Skeletal muscle tissue (tissue), 4 donors: Measurements from ENCODE around the gene RCHY1. TPM values are rescaled to one million over a fixed set of nuclear protein-coding genes. Genes with fewer than 3 reads are reported as not detected.

ENCODE experiments used
- H3K27ac ChIP-seq: one replicate; pipeline ENCODE4 v1.7.0; 2013; ENCODE audit warnings: mild to moderate bottlenecking, low read depth, low read length, inconsistent platforms
- H3K27me3 ChIP-seq, 3 donors: one replicate each; pipeline ENCODE4 v1.7.0; 2013; ENCODE audit warnings: low read length in 3 of 3; ENCODE audit not compliant: control insufficient read depth in 3 of 3, insufficient read depth in 3 of 3
- H3K36me3 ChIP-seq, 3 donors: one replicate each; pipeline ENCODE4 v1.7.0; 2013; ENCODE audit warnings: low read length in 3 of 3; ENCODE audit not compliant: control insufficient read depth in 3 of 3, insufficient read depth in 3 of 3
- H3K4me1 ChIP-seq, 3 donors: one replicate each; pipeline ENCODE4 v1.7.0; 2013; ENCODE audit warnings: low read length in 3 of 3, mild to moderate bottlenecking in 3 of 3; ENCODE audit not compliant: control insufficient read depth in 3 of 3, insufficient read depth in 3 of 3
- H3K4me3 ChIP-seq, 3 donors: one replicate each; pipeline ENCODE4 v1.7.0; 2013; ENCODE audit warnings: low read length in 3 of 3
- H3K9ac ChIP-seq, 3 donors: one replicate each; pipeline ENCODE4 v1.7.0; 2013; ENCODE audit warnings: low read length in 3 of 3, mild to moderate bottlenecking in 3 of 3, moderate library complexity in 2 of 3, low read depth in 1 of 3
- H3K9me3 ChIP-seq, 3 donors: one replicate each; pipeline ENCODE4 v1.7.0; 2013; ENCODE audit warnings: low read length in 3 of 3; ENCODE audit not compliant: control insufficient read depth in 3 of 3
- total RNA-seq: library from RNA; depleted of rRNA; stranded (reverse); fragments of >200 nt; gene quantifications from one replicate; pipeline ENCODE4 v1.2.3, GENCODE V29; 2014
- donor health status: Osteomylitis.

Gene RCHY1
- 25.1 TPM for total RNA-seq

DNA sequence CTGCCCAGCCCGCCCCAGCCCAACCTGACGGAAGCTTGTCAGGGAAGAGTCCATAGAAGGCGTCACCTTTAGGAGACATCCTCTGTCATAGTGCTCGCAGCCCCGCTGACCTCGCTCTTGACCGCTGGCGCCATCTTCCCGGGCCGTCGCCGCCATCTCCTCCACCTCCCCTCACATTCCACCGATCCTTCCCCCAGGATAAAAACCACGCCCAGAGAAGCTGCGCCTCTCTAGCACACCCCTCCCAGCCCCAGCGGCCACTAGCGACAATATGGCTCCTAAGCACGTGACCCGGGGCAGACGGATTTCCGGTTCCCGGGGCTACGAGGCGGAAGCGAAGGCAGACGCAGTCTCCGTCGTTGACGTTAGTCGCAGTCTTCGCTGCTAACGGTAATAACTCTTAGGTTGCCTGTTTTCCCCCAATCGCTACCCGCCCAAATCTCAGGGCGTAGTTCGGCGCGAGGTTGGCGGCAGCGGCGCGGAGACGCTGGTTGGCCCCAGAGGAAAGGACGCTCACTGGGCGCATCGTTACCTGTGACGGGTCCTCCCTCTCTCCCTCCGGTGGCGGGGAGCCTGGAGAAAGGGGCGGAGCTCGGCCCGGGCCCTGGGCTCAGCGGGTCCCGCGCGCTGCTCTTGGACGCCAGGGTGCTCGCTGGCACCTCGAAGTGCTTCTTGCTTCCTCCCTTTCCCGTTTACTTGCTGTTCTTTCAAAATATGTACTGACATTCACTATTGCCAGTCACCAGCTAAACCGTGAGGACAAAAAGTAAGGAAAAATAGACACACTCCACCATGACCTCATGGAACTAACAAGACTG is at the start of gene RCHY1, which contains the start of gene THAP6:
TSS of gene RCHY1 (minus strand) at position 273 of the 818 bp plus-strand sequence. CDS start at position 156, 117 bp downstream.
TSS of gene THAP6 (plus strand) at position 343 of the 818 bp plus-strand sequence. CDS start 980 bp downstream, outside the sequence.
- Histone ChIP-seq H3K4me1 (peaks cover 18 to 36% (median 28%) of the 10 kb centered on the region in 3 donors), H3K27me3 (no peaks in the 10 kb centered on the region), H3K36me3 (peaks cover 0 to 14% (median 11%) of the 10 kb centered on the region in 3 donors), H3K9ac (peak within 1 kb of the TSS; percentile 87 to 96 (median 92)), H3K27ac (peak within 1 kb of the TSS; percentile 89), H3K4me3 (peak within 1 kb of the TSS; percentile 93 to 98 (median 93)), H3K9me3 (no peaks in the 10 kb centered on the region)

DNA sequence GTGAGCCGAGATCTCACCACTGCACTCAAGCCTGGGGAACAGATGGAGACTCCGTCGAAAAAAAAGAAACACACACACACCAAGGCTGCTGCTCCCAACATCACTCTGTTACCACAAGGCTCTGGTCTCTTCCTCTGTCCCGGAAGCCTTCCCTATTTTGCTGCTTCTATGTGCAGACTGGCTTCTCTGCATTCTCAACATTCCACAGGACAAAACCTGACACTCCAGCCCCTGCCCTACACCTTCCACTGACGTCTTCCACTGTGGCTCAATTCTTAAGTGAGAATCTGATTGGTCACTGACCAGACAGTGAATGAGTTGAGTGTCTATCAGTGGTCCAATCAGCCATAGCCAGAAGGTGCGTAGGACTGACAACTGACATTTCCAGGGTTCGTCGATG is 47.6 kb upstream of the RCHY1 start:
- H3K9ac ChIP-seq: no peak overlapping the region
- no peak overlapping the region for H3K4me3 ChIP-seq
- H3K9me3 ChIP-seq: no peaks in the 10 kb centered on the region
- H3K27ac ChIP-seq: no peak overlapping the region
- H3K4me1 ChIP-seq: no peaks in the 10 kb centered on the region
- no peaks in the 10 kb centered on the region for H3K36me3 ChIP-seq
- peaks cover 0 to 7% (median 0%) of the 10 kb centered on the region in 3 donors for H3K27me3 ChIP-seq

DNA sequence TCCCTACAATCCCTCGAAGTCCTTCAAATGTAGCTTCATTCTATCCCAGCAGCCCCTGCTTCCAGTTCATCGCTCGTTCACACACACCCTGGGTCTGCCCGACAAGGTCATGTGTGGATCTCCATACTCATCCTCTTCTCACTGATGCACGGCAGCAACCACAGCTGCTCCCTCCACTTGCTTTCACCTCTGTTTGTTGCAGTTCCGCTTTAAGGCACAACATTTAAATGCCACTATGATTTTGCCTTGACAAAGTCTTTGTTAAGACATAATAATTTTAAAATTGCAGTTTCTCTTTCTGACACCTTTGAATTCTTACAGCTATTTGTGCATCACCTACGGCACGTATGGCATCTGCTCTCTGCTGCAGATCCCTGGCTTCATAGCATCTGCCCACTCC is 43.5 kb upstream of the RCHY1 start:
- Histone ChIP-seq H3K4me1 (no peaks in the 10 kb centered on the region), H3K4me3 (no peak overlapping the region), H3K27me3 (peaks cover 0 to 8% (median 0%) of the 10 kb centered on the region in 3 donors)

DNA sequence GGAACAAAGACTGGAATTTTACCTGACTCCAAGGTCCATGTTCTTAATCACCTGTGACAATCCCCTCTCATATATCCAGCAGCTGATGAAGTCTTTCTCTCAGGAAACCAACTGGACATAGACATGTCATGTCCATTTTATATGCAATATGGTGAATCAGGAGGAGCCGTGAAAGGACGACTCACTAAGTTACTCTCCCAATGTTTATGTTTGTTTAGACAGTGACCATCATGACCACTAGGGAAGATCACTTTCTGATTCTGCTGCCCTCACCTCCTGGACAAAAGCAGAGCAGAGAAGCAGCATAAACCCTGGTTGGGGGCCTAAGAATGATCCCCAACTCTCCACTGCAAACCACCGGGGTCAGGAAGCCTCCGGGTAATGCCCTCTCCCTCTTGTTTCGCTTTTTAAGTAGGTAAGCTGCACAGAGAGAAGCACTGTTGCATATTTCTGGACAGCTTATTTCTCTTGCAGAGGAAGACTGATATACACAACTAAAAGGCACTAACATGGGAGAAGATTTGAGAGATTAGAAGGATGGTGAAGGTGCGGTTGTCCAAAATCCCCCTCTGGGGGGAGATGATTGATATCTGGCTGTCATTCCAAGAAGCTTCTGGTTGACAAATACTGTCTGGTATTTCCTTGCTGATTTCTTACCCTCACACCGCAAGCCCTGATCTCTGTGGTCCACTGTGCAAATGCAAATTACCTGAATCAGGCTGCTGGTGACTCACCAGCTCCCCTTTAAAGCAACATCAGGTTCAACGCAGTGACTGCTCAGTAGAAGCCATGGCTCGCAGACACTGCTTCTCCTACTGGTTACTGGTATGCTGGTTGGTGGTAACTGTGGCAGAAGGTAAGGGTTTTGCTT is 41.3 kb upstream of the RCHY1 start, which contains the start of gene ODAPH:
TSS of gene ODAPH (plus strand) at position 773 of the 871 bp plus-strand sequence. CDS start at position 790, 17 bp downstream.
- Histone ChIP-seq H3K36me3 (no peaks in the 10 kb centered on the region), H3K4me1 (no peaks in the 10 kb centered on the region), H3K9ac (no peak within 1 kb of the TSS), H3K27me3 (peaks cover 0 to 8% (median 0%) of the 10 kb centered on the region in 3 donors), H3K4me3 (no peak within 1 kb of the TSS), H3K27ac (no peak within 1 kb of the TSS), H3K9me3 (no peaks in the 10 kb centered on the region)

More for the DNA sequence above, 43.5 kb upstream of the RCHY1 start:
- no peaks in the 10 kb centered on the region for H3K36me3 ChIP-seq
- no peaks in the 10 kb centered on the region for H3K9me3 ChIP-seq
- no peak overlapping the region for H3K9ac ChIP-seq
- H3K27ac ChIP-seq: no peak overlapping the region

DNA sequence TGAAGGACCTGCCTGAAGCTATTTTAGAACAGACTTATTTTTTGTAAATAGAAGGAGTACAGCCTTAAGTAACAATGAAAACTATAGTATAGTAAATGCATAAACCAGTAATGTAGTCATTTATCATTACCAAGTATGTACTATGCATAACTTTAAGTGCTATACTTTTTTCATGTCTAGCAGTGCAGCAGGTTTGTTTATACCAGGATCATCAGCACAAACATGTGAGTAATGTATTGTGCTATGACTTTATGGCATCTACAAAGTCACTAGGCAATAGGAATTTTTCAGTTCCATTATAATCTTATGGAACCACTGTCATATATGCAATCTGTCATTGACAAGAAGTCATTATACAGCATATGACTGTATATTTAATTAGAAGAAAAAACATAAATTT is 38.2 kb upstream of the RCHY1 start:
- H3K9me3 ChIP-seq: no peaks in the 10 kb centered on the region
- no peak overlapping the region for H3K27ac ChIP-seq
- no peak overlapping the region for H3K4me3 ChIP-seq
- H3K9ac ChIP-seq: no peak overlapping the region
- H3K4me1 ChIP-seq: no peaks in the 10 kb centered on the region
- no peaks in the 10 kb centered on the region for H3K36me3 ChIP-seq
- peaks cover 0 to 5% (median 0%) of the 10 kb centered on the region in 3 donors for H3K27me3 ChIP-seq

DNA sequence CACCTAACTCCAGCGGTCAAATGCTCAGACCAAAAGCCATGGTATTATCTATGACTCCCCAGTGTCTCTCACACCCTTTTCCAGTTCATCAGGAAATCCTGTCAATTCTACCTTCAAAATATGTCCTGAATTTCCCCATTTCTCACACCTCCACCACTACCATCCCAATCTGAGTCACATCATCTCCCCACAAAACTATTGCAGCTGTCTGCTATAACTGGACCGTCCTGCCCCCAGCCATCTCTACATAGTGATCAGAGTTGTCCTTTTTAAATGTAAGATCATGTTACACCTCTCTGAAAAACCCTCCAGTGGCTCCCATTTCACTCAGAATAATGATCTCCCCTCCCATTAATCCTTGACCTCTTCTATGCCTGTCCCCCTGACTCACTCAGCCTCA is 34.8 kb upstream of the RCHY1 start:
- Histone ChIP-seq H3K27me3 (no peaks in the 10 kb centered on the region), H3K4me1 (no peaks in the 10 kb centered on the region), H3K9ac (no peak overlapping the region), H3K9me3 (no peaks in the 10 kb centered on the region), H3K27ac (no peak overlapping the region), H3K36me3 (peaks cover 2 to 8% (median 7%) of the 10 kb centered on the region in 3 donors), H3K4me3 (no peak overlapping the region)

DNA sequence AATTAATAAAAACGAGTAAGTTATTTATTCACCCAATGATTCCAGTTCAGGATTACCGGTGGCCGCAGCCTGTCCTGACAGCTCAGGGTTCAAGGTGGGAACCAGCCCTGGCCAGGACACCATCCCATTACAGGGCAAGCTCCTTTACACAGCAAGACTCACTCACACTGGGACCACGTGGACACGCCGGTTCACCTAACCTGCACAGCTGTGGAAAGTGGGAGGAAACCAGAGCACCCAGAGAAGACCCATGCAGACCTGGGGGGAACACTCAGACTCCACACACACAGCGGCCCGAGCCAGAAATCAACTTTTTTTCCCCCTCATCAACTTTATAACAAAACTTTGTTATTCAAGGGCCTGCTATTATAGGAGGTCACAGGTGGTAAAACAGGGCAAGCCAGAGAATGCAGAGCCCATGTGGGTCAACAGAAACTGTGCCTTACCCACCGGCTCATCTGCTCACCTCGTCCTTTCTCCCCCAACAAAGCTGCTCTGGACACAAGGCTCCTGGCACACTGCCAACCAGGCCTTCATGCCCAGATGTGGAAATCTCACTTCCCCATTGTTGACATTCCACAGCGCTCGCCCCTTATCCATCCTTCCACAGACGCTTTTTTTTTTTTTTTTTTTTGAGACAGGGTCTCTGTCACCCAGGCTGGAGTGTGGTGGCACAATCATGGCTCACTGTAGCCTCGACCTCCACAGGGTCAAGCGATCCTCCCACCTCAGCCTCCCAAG is 33.6 kb upstream of the RCHY1 start:
- H3K27me3 ChIP-seq: no peaks in the 10 kb centered on the region
- peaks cover 2 to 9% (median 7%) of the 10 kb centered on the region in 3 donors for H3K36me3 ChIP-seq
- H3K9me3 ChIP-seq: no peaks in the 10 kb centered on the region
- H3K4me3 ChIP-seq: no peak overlapping the region
- H3K9ac ChIP-seq: no peak overlapping the region
- H3K4me1 ChIP-seq: no peaks in the 10 kb centered on the region
- H3K27ac ChIP-seq: no peak overlapping the region

DNA sequence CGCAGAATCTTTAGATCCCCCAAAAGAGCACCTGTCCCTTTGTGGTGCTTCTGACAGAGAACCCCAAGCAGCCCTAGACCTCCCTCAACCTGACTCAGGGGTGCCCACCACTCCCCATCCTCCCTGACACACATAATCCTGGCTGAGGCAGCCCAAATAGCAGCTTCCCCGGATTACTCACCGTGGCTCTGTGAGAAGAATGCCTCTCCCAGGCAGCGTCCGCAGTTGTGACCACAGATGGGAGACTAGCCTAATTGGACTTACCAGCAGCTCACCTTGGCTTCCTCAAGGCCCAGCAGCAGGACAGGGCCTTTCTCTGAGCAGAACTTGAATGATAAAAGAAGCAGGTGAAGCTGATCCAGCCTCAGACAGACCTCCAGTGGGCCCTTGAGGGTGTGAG is 31.3 kb upstream of the RCHY1 start:
- Histone ChIP-seq H3K9me3 (no peaks in the 10 kb centered on the region), H3K9ac (no peak overlapping the region), H3K27ac (no peak overlapping the region), H3K27me3 (no peaks in the 10 kb centered on the region), H3K4me3 (no peak overlapping the region), H3K36me3 (peaks cover 2 to 12% (median 7%) of the 10 kb centered on the region in 3 donors), H3K4me1 (no peaks in the 10 kb centered on the region)

DNA sequence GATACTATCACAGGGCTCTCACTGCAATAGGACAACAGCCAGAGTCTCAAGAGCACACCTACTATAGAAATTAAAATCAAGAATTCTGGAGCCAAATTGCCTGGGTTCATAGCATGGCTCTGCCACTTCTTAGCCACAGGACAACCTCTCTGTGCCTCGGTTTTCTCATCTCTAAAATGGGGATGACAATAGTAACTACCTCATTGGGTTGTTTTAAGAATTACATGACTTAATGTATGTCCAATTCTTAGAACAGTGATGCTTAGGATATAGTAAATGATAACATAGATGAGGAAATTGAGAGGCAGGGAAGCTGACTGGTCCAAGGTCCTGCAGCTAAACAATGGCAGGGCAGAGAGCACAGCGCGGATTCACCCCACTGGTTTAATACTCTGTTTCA is 30.7 kb upstream of the RCHY1 start:
- Histone ChIP-seq H3K9me3 (no peaks in the 10 kb centered on the region), H3K27ac (no peak overlapping the region), H3K4me1 (no peaks in the 10 kb centered on the region), H3K9ac (no peak overlapping the region), H3K4me3 (no peak overlapping the region), H3K36me3 (peaks cover 2 to 18% (median 7%) of the 10 kb centered on the region in 3 donors), H3K27me3 (no peaks in the 10 kb centered on the region)
